IMR-90 (cell line): Measurements from ENCODE around the gene OGFOD1.

Source experiments
- BHLHE40 ChIP-seq: fragments of 150-350 bp; IDR thresholded peaks from 2 replicates; pipeline ENCODE4 v1.6.1; 2016; ENCODE audit warnings: mild to moderate bottlenecking, low read depth, low read length
- CEBPB ChIP-seq: IDR thresholded peaks from 2 replicates; pipeline ENCODE4 v1.6.1; 2012; ENCODE audit warnings: low read depth, low read length, improper control_type of control experiment
- CHD1 ChIP-seq: IDR thresholded peaks from 2 replicates; pipeline ENCODE4 v1.6.1; 2012; ENCODE audit warnings: low read depth, low read length, improper control_type of control experiment
- CTCF ChIP-seq: conservative IDR thresholded peaks from 2 replicates; pipeline ENCODE4 v1.5.1; 2012; ENCODE audit warnings: mild to moderate bottlenecking, low read depth, low read length, improper control_type of control experiment
- FOS ChIP-seq: fragments of 150-350 bp; IDR thresholded peaks from 2 replicates; pipeline ENCODE4 v1.6.1; 2016; ENCODE audit warnings: low read depth, low read length
- MAFK ChIP-seq: IDR thresholded peaks from 2 replicates; pipeline ENCODE4 v1.6.1; 2012; ENCODE audit warnings: low read depth, low read length, improper control_type of control experiment
- MXI1 ChIP-seq: IDR thresholded peaks from 2 replicates; pipeline ENCODE4 v1.6.1; 2012; ENCODE audit warnings: low read depth, mild to moderate bottlenecking, low read length, moderate library complexity, borderline replicate concordance
- NFE2L2 ChIP-seq: fragments of 150-350 bp; IDR thresholded peaks from 2 replicates; pipeline ENCODE4 v1.6.1; 2016; ENCODE audit warnings: low read depth, mild to moderate bottlenecking, low read length
- POLR2A ChIP-seq: IDR thresholded peaks from 2 replicates; pipeline ENCODE4 v1.6.1; 2012; ENCODE audit warnings: mild to moderate bottlenecking, low read depth, low read length
- RCOR1 ChIP-seq: IDR thresholded peaks from 2 replicates; pipeline ENCODE4 v1.6.1; 2012; ENCODE audit warnings: mild to moderate bottlenecking, low read length, improper control_type of control experiment; ENCODE audit not compliant: insufficient replicate concordance
- RFX5 ChIP-seq: IDR thresholded peaks from 2 replicates; pipeline ENCODE4 v1.8.0; 2012; ENCODE audit warnings: low read depth, mild to moderate bottlenecking, low read length, moderate library complexity
- USF2 ChIP-seq: fragments of 150-350 bp; IDR thresholded peaks from 2 replicates; pipeline ENCODE4 v1.6.1; 2017; ENCODE audit warnings: mild to moderate bottlenecking, antibody characterized with exemption, low read length, low read depth

GRCh38 chr16:56491657-56492261, 40.4 kb downstream of the OGFOD1 start:
- TF ChIP-seq CTCF: no peak
- no peak for TF ChIP-seq USF2
- TF ChIP-seq CHD1: no peak
- TF ChIP-seq BHLHE40: no peak
- TF ChIP-seq RCOR1: no peak
- TF ChIP-seq POLR2A: no peak
- TF ChIP-seq MXI1: no peak
- no peak for TF ChIP-seq CEBPB
- no peak for TF ChIP-seq FOS
- TF ChIP-seq NFE2L2: no peak
- no peak for TF ChIP-seq MAFK
- TF ChIP-seq RFX5: no peak
